RWPE2 (cell line): ENCODE results near the gene SLC25A25.
"Not testable (repeated sequence)": the region's sequence is repeated elsewhere in the genome, so short reads cannot be mapped to it uniquely, and the experiment has no call there.

Source experiments
- ATAC-seq: fragments of 200-7000 bp; cut with Tn5 transposase; 3 replicates; pipeline ENCODE4 v1.9.1; 2021; ENCODE audit warnings: low read depth
- DNase-seq: peaks from one replicate; pipeline ENCODE4 v3.0.0-alpha.2; 2020; ENCODE audit warnings: low spot score
- H3K27ac ChIP-seq: fragments of 450-650 bp; 2 replicates; pipeline ENCODE4 v1.5.1; 2017; ENCODE audit warnings: mild to moderate bottlenecking; ENCODE audit not compliant: poor library complexity, severe bottlenecking
- H3K27me3 ChIP-seq: fragments of 250-450 bp; sonication (Bioruptor Pico); 2 replicates; pipeline ENCODE4 v1.5.1; 2021; ENCODE audit warnings: mild to moderate bottlenecking, moderate library complexity; ENCODE audit not compliant: insufficient read depth, poor library complexity, severe bottlenecking
- H3K36me3 ChIP-seq: fragments of 250-450 bp; sonication (Bioruptor Pico); 2 replicates; pipeline ENCODE4 v1.5.1; 2020; ENCODE audit warnings: low read depth, mild to moderate bottlenecking, moderate library complexity
- H3K4me1 ChIP-seq: fragments of 250-450 bp; sonication (Bioruptor Pico); 2 replicates; pipeline ENCODE4 v1.5.1; 2021; ENCODE audit warnings: mild to moderate bottlenecking, moderate library complexity; ENCODE audit not compliant: insufficient read depth, poor library complexity, severe bottlenecking
- H3K4me3 ChIP-seq: fragments of 250-450 bp; sonication (Bioruptor Pico); 2 replicates; pipeline ENCODE4 v1.5.1; 2021; ENCODE audit warnings: mild to moderate bottlenecking, moderate library complexity; ENCODE audit not compliant: severe bottlenecking
- H3K9me3 ChIP-seq: fragments of 250-450 bp; sonication (Bioruptor Pico); 2 replicates; pipeline ENCODE4 v1.5.1; 2021; ENCODE audit warnings: mild to moderate bottlenecking, moderate library complexity; ENCODE audit not compliant: severe bottlenecking
- TF ChIP-seq, protein P1 (sequence below): fragments of 450-650 bp; IDR thresholded peaks from one replicate; pipeline ENCODE4 v1.5.1; 2017; ENCODE audit warnings: mild to moderate bottlenecking, moderate library complexity; ENCODE audit not compliant: poor library complexity, severe bottlenecking

SLC25A25 gene

DNA sequence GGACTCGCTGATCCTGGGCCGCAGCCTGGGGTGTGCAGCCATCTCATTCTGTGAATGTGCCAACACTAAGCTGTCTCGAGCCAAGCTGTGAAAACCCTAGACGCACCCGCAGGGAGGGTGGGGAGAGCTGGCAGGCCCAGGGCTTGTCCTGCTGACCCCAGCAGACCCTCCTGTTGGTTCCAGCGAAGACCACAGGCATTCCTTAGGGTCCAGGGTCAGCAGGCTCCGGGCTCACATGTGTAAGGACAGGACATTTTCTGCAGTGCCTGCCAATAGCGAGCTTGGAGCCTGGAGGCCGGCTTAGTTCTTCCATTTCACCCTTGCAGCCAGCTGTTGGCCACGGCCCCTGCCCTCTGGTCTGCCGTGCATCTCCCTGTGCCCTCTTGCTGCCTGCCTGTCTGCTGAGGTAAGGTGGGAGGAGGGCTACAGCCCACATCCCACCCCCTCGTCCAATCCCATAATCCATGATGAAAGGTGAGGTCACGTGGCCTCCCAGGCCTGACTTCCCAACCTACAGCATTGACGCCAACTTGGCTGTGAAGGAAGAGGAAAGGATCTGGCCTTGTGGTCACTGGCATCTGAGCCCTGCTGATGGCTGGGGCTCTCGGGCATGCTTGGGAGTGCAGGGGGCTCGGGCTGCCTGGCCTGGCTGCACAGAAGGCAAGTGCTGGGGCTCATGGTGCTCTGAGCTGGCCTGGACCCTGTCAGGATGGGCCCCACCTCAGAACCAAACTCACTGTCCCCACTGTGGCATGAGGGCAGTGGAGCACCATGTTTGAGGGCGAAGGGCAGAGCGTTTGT, 39.6 kb downstream of the SLC25A25 start:
- Histone ChIP-seq H3K9me3 (no peaks in the 10 kb centered on the region), H3K4me1 (no peaks in the 10 kb centered on the region), H3K36me3 (peaks cover 45% of the 10 kb centered on the region), H3K27me3 (no peaks in the 10 kb centered on the region), H3K4me3 (no peak overlapping the region), H3K27ac (no peak overlapping the region)
- no peak for DNase-seq
- TF ChIP-seq, protein P1, sequence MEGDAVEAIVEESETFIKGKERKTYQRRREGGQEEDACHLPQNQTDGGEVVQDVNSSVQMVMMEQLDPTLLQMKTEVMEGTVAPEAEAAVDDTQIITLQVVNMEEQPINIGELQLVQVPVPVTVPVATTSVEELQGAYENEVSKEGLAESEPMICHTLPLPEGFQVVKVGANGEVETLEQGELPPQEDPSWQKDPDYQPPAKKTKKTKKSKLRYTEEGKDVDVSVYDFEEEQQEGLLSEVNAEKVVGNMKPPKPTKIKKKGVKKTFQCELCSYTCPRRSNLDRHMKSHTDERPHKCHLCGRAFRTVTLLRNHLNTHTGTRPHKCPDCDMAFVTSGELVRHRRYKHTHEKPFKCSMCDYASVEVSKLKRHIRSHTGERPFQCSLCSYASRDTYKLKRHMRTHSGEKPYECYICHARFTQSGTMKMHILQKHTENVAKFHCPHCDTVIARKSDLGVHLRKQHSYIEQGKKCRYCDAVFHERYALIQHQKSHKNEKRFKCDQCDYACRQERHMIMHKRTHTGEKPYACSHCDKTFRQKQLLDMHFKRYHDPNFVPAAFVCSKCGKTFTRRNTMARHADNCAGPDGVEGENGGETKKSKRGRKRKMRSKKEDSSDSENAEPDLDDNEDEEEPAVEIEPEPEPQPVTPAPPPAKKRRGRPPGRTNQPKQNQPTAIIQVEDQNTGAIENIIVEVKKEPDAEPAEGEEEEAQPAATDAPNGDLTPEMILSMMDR: no peak
- ATAC-seq: no peak

DNA sequence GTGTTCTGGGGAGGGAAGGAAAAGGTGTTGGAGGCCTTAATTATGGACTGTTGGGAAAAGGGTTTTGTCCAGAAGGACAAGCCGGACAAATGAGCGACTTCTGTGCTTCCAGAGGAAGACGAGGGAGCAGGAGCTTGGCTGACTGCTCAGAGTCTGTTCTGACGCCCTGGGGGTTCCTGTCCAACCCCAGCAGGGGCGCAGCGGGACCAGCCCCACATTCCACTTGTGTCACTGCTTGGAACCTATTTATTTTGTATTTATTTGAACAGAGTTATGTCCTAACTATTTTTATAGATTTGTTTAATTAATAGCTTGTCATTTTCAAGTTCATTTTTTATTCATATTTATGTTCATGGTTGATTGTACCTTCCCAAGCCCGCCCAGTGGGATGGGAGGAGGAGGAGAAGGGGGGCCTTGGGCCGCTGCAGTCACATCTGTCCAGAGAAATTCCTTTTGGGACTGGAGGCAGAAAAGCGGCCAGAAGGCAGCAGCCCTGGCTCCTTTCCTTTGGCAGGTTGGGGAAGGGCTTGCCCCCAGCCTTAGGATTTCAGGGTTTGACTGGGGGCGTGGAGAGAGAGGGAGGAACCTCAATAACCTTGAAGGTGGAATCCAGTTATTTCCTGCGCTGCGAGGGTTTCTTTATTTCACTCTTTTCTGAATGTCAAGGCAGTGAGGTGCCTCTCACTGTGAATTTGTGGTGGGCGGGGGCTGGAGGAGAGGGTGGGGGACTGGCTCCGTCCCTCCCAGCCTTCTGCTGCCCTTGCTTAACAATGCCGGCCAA, 40.4 kb downstream of the SLC25A25 start:
- H3K9me3 ChIP-seq: no peaks in the 10 kb centered on the region
- ATAC-seq: no peak
- no peaks in the 10 kb centered on the region for H3K27me3 ChIP-seq
- no peak overlapping the region for H3K27ac ChIP-seq
- TF ChIP-seq, protein P1: no peak
- H3K36me3 ChIP-seq: peaks cover 38% of the 10 kb centered on the region
- H3K4me1 ChIP-seq: no peaks in the 10 kb centered on the region
- H3K4me3 ChIP-seq: no peak overlapping the region
- no peak for DNase-seq

DNA sequence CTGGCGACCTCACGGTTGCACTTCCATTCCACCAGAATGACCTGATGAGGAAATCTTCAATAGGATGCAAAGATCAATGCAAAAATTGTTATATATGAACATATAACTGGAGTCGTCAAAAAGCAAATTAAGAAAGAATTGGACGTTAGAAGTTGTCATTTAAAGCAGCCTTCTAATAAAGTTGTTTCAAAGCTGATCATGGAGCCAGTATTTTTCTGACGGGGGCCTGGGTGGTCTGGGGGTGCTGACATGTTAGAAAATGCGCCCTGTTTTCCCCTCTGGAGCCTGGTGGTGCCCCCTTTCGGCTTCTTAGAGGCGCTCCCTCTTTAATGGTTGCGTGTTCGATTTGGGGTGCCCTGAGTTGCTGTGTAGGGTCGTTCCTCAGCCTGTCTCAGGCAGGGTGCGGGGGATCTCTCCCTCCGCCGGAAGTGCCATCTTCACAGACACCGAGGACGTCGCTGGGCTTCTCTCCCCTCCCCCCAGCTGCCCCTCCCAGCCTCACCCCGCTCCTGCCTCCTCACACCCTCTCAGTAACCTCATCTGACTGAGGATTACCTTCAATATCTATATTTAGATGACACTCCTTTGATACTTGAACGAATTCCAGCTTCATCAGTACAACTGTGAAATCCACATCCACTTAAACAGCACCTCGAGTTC, 41.1 kb downstream of the SLC25A25 start:
- Histone ChIP-seq H3K27me3 (no peaks in the 10 kb centered on the region), H3K9me3 (no peaks in the 10 kb centered on the region), H3K4me3 (no peak overlapping the region), H3K36me3 (peaks cover 31% of the 10 kb centered on the region), H3K27ac (no peak overlapping the region), H3K4me1 (no peaks in the 10 kb centered on the region)
- TF ChIP-seq, protein P1: no peak
- DNase-seq: no peak
- no peak for ATAC-seq

DNA sequence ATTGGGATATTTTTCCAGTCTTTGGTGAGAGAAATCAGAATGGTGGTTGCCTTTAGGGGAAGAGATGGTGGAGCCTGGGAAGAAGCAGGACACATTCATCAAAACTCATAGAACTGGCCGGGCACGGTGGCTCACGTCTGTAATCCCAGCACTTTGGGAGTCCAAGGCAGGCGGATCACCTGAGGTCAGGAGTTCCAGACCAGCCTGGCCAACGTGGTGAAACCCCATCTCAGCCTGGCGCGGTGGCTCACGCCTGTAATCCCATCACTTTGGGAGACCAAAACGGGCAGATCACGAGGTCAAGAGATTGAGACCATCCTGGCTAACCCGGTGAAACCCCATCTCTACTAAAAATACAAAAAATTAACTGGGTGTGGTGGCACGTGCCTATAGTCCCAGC, 43.7 kb downstream of the SLC25A25 start:
- H3K4me3 ChIP-seq, H3K9me3 ChIP-seq, DNase-seq, H3K4me1 ChIP-seq, ATAC-seq, H3K27me3 ChIP-seq, H3K27ac ChIP-seq: not testable (repeated sequence)
- H3K36me3 ChIP-seq: peaks cover 15% of the 10 kb centered on the region

DNA sequence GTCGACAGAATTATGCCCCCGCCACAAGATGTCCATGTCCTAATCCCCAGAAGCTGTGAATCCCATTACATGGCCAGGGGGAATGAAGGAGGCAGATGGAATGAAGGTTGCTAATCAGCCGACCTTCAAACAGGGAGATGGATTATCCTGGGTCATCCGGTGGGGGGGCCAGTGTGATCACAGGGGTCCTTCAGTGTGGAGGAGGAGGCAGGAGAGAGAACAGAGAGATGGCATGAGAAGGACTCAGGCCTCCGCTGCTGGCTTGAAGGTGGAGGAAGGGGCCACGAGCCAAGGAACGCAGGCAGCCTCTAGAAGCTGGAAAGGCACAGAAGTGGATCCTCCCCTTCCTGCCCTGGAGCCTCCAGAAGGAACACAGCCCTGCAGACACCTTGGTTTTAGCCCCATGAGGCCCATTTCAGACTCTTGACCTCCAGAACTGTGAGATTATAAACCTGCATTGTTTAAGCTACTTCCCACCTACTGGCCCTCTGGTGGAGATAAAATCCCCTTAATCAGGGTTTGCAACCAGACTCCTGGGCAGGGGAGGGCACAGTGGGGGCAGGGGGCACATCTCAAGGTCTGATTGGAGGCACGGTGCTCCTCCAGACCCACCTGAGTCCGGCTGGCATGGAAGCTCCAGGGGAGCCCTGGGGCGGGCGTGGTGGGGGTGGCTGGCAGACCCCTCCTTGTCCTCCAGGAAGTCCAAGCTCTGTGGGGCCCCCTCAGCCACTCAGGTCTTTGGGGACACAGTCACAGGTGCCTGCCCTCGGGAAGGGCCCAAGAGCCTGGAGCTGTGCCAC, 45.7 kb downstream of the SLC25A25 start:
- ATAC-seq: no peak
- H3K36me3 ChIP-seq: no peaks in the 10 kb centered on the region
- no peaks in the 10 kb centered on the region for H3K4me1 ChIP-seq
- H3K9me3 ChIP-seq: no peaks in the 10 kb centered on the region
- H3K4me3 ChIP-seq: no peak overlapping the region
- H3K27me3 ChIP-seq: no peaks in the 10 kb centered on the region
- H3K27ac ChIP-seq: no peak overlapping the region
- peak; percentile 45 for DNase-seq
- TF ChIP-seq, protein P1: no peak
